Activated T-cell treated with anti-CD3 and anti-CD28 coated beads, Interleukin-2, amount 50 U/mL, for 4 hours (primary cell): ENCODE measurements around the gene SRSF11. TPM values are rescaled to one million over a fixed set of nuclear protein-coding genes. Genes with fewer than 3 reads are reported as not detected.
A peak's percentile ranks its signal among the peaks of the same experiment; 100 is the strongest.
"Not testable (repeated sequence)": the region's sequence is repeated elsewhere in the genome, so short reads cannot be mapped to it uniquely, and the experiment has no call there.

ENCODE experiments used
- ATAC-seq, 2 donors: fragments of 200-7000 bp; cut with Tn5 transposase; one replicate each; pipeline ENCODE4 v1.10.0; 2021
- DNase-seq: peaks from one replicate; pipeline ENCODE4 v3.0.0-alpha.2; 2020
- H3K27me3 Mint-ChIP-seq: one replicate; pipeline ENCODE4 v1.8.0; 2021; ENCODE audit warnings: low read depth, mixed read lengths
- H3K36me3 Mint-ChIP-seq: one replicate; pipeline ENCODE4 v1.8.0; 2022; ENCODE audit warnings: mixed read lengths; ENCODE audit not compliant: insufficient read depth
- H3K4me1 Mint-ChIP-seq: one replicate; pipeline ENCODE4 v1.8.0; 2021; ENCODE audit warnings: low read depth, mixed read lengths
- H3K4me3 Mint-ChIP-seq: one replicate; pipeline ENCODE4 v1.8.0; 2021; ENCODE audit warnings: mild to moderate bottlenecking, moderate library complexity, mixed read lengths
- H3K9me3 Mint-ChIP-seq: one replicate; pipeline ENCODE4 v1.8.0; 2021; ENCODE audit warnings: mixed read lengths
- total RNA-seq, 3 donors: library from RNA; stranded (reverse); gene quantifications; one replicate each; pipeline ENCODE4 v1.2.1, GENCODE V29; 2021

SRSF11 gene
- total RNA-seq, 3 donors from 2014 or later, result 147 to 157 (median 156) TPM

DNA sequence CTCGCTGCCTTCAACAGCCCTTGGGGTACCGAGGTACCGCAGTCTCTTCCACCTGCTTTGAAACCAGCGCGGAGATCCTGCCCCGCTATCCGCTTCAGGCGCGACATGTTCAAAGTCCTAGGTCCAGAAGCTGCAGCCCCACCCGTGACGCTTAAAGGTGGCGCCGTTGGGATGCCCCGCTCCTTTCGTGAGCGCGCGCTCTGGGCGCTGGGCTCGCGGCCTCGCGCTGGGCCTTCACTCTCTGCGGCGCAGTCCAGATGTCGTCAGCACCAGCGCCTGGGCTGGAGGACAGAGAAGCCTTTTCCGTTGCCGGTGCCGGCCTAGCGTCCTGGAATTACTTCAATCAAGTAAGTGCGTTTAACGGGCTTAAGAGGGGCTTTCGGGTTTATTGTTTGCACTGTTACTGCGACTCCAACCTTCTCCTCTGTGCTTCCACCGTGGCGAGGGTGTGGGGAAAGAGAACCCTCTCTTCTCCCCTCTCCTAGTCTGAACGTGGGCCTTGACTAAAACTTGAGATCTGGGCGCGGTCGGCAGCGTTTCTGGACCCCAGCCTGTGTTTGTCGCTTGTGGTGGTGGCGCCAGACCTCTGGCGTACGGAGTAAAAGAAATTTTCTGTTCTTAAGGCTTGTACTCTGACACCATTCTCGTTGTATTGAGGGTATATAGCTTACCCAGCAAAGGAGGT, 15.6 kb upstream of the SRSF11 start, which contains the start of gene LRRC40:
Gene LRRC40 (minus strand): TSS at position 146 of the 685 bp plus-strand sequence. CDS start 39 bp downstream, at position 107.
- peak within 1 kb of the TSS; percentile 100 for H3K4me3 Mint-ChIP-seq
- no peaks in the 10 kb centered on the region for H3K9me3 Mint-ChIP-seq
- ATAC-seq (peak; percentile 92 to 96), DNase-seq (peak; percentile 93)
- H3K4me1 Mint-ChIP-seq, result peaks cover 67% of the 10 kb centered on the region
- H3K36me3 Mint-ChIP-seq, result peaks cover 10% of the 10 kb centered on the region
- no peaks in the 10 kb centered on the region for H3K27me3 Mint-ChIP-seq

DNA sequence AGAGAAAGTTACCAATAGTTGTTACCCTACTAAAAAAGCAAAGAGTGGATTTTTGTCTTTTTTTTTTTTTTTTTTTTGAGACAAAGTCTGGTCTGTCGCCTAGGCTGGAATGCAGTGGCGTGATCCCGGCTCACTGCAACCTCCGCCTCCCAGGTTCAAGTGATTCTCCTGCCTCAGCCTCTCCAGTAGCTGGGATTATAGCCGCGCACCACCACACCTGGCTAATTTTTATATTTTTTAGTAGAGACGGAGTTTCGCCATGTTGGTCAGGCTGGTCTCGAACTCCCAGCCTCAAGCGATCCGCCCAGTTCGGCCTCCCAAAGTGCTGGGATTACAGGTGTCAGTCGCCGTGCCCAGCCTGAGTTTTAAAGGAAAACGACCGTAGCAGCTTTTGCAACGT, 14.3 kb upstream of the SRSF11 start:
- not testable (repeated sequence) for H3K36me3 Mint-ChIP-seq, ATAC-seq, H3K27me3 Mint-ChIP-seq, DNase-seq, H3K9me3 Mint-ChIP-seq
- Mint-ChIP-seq H3K4me3 (peak overlapping the region; percentile 100), H3K4me1 (peaks cover 75% of the 10 kb centered on the region)

DNA sequence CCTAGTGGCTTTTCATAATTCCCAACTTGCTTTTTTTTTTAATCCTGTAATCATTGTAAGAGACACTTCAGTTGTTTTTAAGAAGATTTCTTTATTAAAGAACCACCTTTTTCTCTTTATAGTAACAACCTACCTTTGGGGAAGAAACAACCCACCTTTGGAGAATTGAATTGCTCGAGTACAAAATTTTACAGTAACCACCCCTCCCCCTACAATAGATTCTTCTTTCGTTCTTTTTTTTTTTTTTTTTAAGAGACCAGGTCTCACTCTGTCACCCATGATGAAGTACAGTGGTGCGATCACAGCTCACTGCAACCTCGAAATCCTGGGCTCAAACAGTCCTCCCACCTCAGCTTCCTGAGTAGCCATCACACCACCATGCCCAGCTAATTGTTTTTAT, 13.7 kb upstream of the SRSF11 start:
- Mint-ChIP-seq H3K36me3 (peaks cover 9% of the 10 kb centered on the region), H3K9me3 (no peaks in the 10 kb centered on the region), H3K27me3 (no peaks in the 10 kb centered on the region)

DNA sequence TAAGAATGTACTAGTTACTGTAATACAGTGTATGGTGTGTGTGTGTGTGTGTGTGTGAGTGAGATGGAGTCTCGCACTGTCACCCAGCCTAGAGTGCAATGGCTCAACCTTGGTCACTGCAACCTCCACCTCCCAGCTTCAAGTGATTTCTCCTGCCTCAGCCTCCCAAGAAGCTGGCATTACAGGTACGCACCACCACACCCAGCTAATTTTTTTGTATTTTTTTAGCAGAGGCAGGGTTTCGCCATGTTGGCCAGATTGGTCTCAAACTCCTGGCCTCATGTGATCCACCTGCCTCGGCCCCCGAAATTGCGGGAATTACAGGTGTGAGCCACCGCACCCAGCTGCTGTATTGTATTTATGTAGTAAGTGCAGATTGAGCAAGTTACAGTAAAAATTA, 12.9 kb upstream of the SRSF11 start:
- peak overlapping the region; percentile 11 for H3K4me3 Mint-ChIP-seq
- H3K9me3 Mint-ChIP-seq, result no peaks in the 10 kb centered on the region
- ATAC-seq, result no peak
- peaks cover 11% of the 10 kb centered on the region for H3K36me3 Mint-ChIP-seq
- H3K27me3 Mint-ChIP-seq, result no peaks in the 10 kb centered on the region
- H3K4me1 Mint-ChIP-seq, result peaks cover 65% of the 10 kb centered on the region
- no peak for DNase-seq

More for the DNA sequence above, 13.7 kb upstream of the SRSF11 start:
- peak overlapping the region; percentile 100 for H3K4me3 Mint-ChIP-seq
- ATAC-seq, result no peak
- H3K4me1 Mint-ChIP-seq, result peaks cover 70% of the 10 kb centered on the region
- DNase-seq, result no peak

DNA sequence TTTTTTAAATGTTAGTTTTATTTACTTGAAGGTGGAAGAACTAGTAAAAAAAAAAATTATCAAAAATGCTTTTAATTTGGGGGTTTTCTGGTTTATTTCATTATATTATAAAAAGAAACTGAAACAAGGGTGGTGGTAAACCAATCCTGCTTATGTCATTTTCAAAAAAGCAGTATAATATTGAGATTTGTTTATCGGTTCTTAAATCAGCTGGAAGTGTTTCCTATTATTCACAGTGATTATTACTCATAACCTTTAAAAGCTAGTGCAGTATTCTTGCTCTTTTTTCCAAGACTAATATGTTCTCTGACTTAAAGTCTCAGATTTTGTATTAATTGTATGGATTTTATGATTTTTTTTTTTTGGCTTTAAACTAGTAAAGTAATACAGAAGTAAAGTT, 10.4 kb upstream of the SRSF11 start:
- Mint-ChIP-seq H3K4me1 (peaks cover 48% of the 10 kb centered on the region), H3K36me3 (peaks cover 17% of the 10 kb centered on the region), H3K9me3 (no peaks in the 10 kb centered on the region), H3K27me3 (no peaks in the 10 kb centered on the region), H3K4me3 (no peak overlapping the region)
- no peak for DNase-seq
- peak in 1 of 2 donors; percentile 42 for ATAC-seq

DNA sequence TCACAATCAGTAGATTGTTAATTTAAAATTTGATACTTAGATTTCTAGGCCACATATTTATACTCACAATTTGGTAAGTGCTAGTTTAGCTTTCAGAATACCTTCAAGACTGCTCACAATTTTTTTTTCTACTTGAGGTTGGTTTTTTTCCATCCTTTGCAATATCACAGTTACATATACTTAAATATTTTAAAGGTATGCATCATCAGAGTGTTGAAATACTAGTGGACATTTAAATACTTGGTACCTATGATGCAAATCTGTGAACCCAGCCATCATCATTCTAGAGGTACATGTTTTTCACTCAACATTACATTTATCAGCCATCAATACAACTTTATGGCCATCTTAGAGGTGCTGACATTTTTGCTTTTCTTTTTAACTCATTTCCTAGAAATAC, 9.6 kb upstream of the SRSF11 start:
- no peaks in the 10 kb centered on the region for H3K9me3 Mint-ChIP-seq
- H3K4me1 Mint-ChIP-seq, result peaks cover 45% of the 10 kb centered on the region
- no peaks in the 10 kb centered on the region for H3K27me3 Mint-ChIP-seq
- no peak for DNase-seq
- no peak for ATAC-seq
- no peak overlapping the region for H3K4me3 Mint-ChIP-seq
- peaks cover 17% of the 10 kb centered on the region for H3K36me3 Mint-ChIP-seq

DNA sequence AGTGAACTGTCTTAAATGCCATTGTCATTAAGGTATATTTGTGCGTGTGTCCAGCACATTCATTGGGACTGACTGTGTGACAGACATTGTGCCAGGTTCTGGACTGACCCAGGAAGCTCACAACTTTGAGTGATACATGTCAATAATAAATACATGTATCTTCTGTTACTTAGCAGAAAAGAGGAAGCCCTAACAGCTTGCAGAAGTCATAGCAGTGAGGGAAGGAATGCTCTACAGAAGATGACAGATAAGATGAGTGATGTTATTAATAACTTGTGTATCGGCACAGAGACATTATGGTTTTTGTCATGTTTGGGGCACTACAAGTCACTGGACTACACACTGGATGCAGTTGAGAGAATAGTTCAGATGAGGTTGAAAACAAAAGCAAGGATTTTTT, 1.2 kb upstream of the SRSF11 start:
- H3K9me3 Mint-ChIP-seq, result no peaks in the 10 kb centered on the region
- no peaks in the 10 kb centered on the region for H3K27me3 Mint-ChIP-seq
- H3K4me1 Mint-ChIP-seq, result peaks cover 40% of the 10 kb centered on the region
- DNase-seq (no peak), ATAC-seq (no peak)
- peak overlapping the region; percentile 54 for H3K4me3 Mint-ChIP-seq
- peaks cover 29% of the 10 kb centered on the region for H3K36me3 Mint-ChIP-seq

DNA sequence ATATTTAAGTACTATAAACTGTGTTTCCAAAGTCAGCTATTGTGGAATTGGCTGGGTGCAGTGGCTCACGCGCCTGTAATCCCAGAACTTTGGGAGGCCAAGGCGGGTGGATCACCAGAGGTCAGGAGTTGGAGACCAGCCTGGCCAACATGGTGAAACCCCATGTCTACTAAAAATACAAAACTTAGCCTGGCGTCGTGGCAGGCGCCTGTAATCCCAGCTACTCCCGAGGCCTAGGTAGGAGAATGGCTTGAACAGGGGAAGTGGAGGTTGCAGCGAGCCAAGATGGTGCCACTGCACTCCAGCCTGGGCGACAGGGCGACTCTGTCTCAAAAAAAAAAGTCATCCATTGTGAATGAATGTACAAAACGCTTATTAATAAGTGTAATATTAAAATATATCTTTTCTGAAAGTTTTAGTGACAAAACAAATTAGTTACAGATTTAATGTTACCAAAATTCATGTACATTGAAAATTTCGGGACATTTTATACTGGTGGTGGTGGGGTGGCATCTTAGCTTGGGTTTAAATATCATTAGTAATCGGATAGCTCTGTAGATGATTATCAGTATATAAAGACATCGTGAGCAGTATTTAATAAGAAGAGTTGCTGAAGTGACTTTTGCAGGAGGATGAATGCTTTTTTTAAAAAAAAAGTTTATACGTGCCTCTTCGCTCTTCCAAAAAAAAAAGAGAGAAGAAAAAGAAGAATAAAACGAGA, 503 bp upstream of the SRSF11 start:
- peaks cover 24% of the 10 kb centered on the region for H3K36me3 Mint-ChIP-seq

DNA sequence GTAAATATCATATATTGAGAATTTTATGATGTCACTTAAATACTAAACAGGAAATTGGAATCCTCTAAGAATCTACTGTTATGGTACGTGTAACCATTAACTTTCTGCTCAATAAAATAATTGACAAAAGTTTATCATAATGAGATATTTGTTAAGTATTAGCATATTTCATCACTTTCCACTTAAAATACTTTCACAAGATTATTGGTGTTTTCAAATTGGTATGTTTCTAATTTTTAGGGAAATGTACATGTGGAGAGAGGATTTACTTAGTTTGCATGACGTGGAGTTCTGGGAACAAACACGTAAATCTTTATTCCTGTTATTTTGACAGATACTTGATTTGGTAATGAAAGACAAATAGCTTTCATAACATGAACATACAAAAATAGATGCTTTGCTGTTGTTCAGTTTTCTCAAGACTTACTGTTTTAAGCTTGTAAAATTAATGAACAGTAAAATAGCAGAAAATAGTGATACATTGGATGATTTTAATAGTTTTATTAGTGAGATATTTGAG, 1.6 kb downstream of the SRSF11 start:
- DNase-seq, result no peak
- no peak for ATAC-seq
- Mint-ChIP-seq H3K36me3 (peaks cover 20% of the 10 kb centered on the region), H3K4me3 (peak overlapping the region; percentile 96), H3K9me3 (no peaks in the 10 kb centered on the region), H3K27me3 (no peaks in the 10 kb centered on the region), H3K4me1 (peaks cover 57% of the 10 kb centered on the region)

More for the DNA sequence above, 503 bp upstream of the SRSF11 start:
- no peak for ATAC-seq
- H3K9me3 Mint-ChIP-seq, result no peaks in the 10 kb centered on the region
- no peak for DNase-seq
- H3K4me3 Mint-ChIP-seq, result peak overlapping the region; percentile 96
- H3K4me1 Mint-ChIP-seq, result peaks cover 44% of the 10 kb centered on the region
- H3K27me3 Mint-ChIP-seq, result no peaks in the 10 kb centered on the region

DNA sequence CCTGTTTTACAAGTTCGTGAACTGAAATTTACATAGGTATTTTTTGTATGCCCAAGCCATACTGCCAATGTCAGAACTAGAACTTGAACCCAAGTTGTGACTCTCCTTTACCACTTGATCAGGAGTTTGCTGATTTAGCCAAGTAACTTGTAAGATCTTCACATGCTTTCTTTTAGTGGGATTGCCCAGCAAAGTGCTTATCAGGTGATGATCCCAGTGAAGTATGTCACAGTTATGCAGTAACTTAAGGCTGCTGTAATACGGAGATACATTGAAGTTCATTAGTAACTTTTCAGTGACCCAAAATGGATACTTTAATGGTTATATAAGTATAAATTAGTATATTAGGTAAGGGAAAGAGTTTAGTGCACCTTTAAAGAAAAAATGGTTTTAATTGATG, 3.8 kb downstream of the SRSF11 start:
- Mint-ChIP-seq H3K4me1 (peaks cover 58% of the 10 kb centered on the region), H3K27me3 (no peaks in the 10 kb centered on the region), H3K9me3 (no peaks in the 10 kb centered on the region), H3K4me3 (peak overlapping the region; percentile 24), H3K36me3 (peaks cover 22% of the 10 kb centered on the region)
- DNase-seq, result no peak
- no peak for ATAC-seq

DNA sequence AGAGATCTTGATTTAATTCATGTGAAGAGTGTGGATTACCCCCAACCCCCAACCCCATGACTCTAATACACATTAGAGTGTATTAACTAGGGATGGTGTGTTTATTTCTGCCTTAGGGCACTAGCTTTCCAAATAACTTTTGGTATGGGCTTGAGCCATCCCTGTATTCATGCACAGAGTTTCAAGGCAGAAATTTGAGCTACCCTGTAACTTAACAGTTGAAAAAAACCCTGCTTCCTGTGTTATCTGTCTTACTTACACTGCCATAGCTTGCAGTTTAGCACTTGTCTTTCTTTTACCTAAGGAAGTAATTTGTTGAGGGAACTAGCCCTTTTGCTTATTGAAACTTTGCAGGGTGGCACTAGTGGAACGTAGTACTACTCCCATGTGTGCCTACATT, 6.3 kb downstream of the SRSF11 start:
- peak in 1 of 2 donors; percentile 28 for ATAC-seq
- no peaks in the 10 kb centered on the region for H3K27me3 Mint-ChIP-seq
- peaks cover 52% of the 10 kb centered on the region for H3K4me1 Mint-ChIP-seq
- no peak overlapping the region for H3K4me3 Mint-ChIP-seq
- no peak for DNase-seq
- no peaks in the 10 kb centered on the region for H3K9me3 Mint-ChIP-seq
- H3K36me3 Mint-ChIP-seq, result peaks cover 30% of the 10 kb centered on the region

DNA sequence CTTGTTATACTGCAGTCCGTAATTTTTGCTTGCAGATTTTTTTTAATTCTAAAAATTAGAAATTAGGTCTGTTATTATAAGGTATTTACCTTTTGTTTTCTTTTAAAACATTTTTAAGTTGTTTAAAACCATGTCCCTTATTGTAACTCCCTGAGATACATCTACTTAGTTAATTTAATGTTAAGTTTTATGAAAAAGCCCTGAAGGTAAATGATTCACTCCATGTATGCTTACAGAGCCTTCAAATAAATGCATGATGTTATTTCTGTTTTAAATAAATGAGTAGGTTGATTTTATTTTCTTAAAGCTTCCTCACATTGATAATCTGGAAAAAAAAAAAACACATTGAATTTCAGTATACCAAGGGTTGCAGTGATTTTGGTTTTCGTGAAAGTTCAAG, 7.5 kb downstream of the SRSF11 start:
- Mint-ChIP-seq H3K9me3 (no peaks in the 10 kb centered on the region), H3K4me3 (no peak overlapping the region), H3K36me3 (peaks cover 28% of the 10 kb centered on the region), H3K27me3 (no peaks in the 10 kb centered on the region), H3K4me1 (peaks cover 41% of the 10 kb centered on the region)
- DNase-seq, result no peak
- no peak for ATAC-seq

DNA sequence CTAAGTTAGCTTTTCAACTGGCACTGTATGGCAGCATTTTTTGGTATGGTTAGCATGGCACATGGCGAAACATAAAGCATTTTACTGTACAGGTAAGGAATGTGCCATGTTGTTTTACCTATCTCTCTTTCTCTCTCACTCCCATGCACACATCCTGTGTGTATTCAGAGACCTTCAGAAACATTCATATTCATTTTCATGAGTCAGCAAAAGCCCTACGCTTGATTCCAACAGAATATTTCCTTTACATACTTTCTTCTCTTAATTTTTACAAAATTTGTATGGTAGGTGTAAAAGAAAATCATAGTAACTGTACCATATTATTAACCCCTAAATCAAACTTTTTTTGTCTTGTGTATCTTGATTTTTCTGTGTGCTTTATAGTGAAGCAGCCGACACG, 10.3 kb downstream of the SRSF11 start:
- DNase-seq (no peak), ATAC-seq (no peak)
- Mint-ChIP-seq H3K9me3 (no peaks in the 10 kb centered on the region), H3K27me3 (no peaks in the 10 kb centered on the region), H3K4me1 (peaks cover 20% of the 10 kb centered on the region), H3K4me3 (no peak overlapping the region), H3K36me3 (peaks cover 31% of the 10 kb centered on the region)

DNA sequence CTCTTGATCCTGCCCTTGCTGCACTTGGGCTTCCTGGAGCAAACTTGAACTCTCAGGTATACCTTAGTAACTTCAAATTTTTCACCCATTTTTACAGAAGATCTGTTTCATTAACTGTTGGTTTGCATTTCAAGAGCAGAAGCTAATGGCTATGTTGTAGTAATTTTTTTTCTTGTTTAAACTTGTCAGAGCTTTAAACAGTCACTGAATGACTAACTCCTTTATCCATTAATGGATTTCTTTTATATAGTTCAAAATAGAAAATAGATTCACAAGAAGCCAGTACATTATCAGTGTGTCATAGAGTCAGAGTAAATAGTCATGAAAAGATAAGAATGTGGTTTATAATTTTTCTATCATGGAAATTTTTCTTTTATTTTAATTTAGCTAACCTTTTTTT, 13.6 kb downstream of the SRSF11 start:
- Mint-ChIP-seq H3K9me3 (no peaks in the 10 kb centered on the region), H3K4me3 (no peak overlapping the region), H3K4me1 (peaks cover 8% of the 10 kb centered on the region), H3K27me3 (no peaks in the 10 kb centered on the region), H3K36me3 (peaks cover 41% of the 10 kb centered on the region)
- ATAC-seq, result no peak
- no peak for DNase-seq

DNA sequence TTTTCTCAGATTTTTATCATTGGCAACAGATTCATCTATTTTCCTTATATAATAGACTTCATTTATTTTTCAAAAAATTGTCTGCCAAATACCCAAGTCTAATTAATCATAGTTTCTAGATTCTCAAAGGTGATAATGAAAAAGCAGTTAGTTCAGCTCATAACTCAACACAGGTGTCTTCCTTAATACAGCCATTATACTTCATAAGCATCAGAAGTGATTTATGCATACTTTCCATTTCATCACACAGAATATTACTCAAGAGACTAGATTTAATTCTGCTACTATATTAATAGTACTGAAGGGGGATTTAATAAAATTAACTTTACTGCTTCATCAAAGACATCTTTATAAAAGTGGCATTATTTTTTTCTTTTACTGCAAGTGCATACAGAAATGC, 18.8 kb downstream of the SRSF11 start:
- Mint-ChIP-seq H3K4me1 (peaks cover 8% of the 10 kb centered on the region), H3K27me3 (no peaks in the 10 kb centered on the region), H3K36me3 (peaks cover 41% of the 10 kb centered on the region), H3K9me3 (no peaks in the 10 kb centered on the region), H3K4me3 (no peak overlapping the region)
- ATAC-seq, result no peak
- no peak for DNase-seq
